ENCODE data around the gene AGMO. TPM values are rescaled to one million over a fixed set of nuclear protein-coding genes. Genes with fewer than 3 reads are reported as not detected.
"Not testable (repeated sequence)": the region's sequence is repeated elsewhere in the genome, so short reads cannot be mapped to it uniquely, and the experiment has no call there.

The AGMO gene
- total RNA-seq, 1 donor from 2014 or later: not detected

DNA sequence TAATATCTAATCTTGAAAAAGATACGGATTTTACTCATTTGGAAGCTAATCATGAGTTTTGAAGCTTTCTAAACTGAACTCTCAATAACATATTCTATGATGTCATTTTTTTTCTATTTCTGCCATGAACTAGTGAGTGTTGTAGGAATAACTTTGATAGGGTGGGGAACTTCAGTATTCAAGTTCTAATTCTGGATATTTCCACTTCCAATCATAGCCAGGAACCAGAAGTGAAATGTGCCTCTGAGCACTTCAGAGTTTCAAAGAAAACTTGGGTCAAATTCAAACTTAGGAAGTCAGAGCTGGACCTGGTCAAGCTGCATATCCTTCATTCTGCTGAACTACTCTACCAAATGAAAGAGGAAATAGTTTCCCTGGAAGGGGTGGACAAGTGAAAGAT lies 847 bp downstream of the AGMO start:
- intact Hi-C loops (cut with micrococcal nuclease): no loop called here

DNA sequence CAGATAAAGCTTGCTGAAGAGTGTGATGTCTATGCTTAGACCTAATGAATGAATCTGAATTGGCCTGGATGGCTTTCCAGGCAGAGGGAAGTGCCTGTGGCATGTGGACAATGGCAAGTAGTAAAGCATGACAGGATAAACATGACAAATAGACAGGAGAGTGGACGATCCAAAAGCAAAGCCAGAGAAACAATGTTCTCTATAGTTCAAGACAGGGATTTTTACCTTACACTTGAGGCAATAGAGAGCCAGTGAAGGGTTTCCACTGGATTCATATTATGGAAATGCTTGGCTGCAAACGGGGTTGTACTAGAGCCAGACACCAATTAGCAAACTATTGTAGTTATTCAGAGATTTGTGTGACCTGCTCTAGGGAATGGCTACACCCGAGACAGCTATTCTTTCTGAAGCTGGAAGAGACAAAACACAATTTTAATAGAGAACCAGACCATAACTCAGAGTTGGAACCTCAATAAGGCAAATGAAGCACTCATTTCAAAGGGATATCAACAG lies 2.3 kb downstream of the AGMO start:
- intact Hi-C loops (cut with micrococcal nuclease): no loop called here

DNA sequence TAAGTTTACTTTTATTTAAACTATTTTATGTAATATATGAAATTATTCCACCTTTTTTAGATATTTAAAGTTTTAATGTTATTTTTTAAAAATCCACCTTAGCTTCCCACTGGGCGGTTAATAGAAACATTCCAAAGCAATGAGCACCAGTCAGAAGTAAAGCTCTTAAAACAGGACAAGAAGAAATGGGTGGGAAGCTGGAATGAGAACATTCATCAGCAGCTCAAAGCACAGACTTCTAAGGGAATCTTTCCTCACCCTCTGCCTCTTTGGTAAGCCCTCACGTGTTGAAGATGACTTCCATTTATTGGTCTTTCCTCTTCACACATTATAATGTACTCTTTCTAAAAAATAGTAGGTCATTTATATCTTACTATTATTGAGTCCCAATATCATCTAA lies 3.1 kb downstream of the AGMO start:
- intact Hi-C loops (cut with micrococcal nuclease): no loop called here

DNA sequence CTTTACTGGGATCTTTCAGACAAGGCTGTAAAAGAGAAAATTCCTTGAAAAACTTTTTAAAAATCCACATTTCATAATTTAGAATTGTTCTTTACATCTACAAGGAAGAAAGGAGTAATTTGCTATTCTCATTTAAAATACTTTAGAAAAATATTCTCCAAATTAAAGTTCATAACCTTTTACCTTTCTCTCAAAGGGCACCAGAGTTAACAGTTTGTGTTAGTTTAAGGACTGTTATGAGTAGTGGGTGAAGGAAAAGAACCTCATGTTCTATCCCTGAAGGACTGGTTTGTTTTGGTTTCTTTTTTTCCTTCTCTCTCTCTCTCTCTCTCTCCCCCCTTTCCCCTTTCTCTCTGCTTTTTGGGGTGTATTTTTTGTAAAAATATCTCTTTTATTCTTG lies 4.1 kb downstream of the AGMO start:
- intact Hi-C loops (cut with micrococcal nuclease): no loop called here

DNA sequence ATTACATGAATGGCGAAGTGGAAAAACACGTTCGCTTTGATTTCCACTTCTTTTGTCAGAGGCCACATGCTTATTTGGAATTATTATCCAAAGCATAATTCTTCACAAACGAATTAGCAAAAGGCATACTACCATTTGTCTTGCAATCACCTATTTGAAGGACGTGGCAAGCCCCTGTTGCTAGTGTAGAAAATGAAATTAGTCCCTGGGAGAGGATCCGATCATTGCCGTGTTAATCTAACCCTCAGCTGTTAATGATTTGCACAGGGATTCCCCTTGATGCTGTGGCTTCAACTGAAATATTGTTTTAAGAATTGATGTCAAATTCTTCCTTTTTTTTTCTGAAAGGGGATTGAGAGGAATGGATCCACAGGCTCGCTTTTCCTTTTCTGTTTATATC lies 4.6 kb downstream of the AGMO start:
- intact Hi-C loops (cut with micrococcal nuclease): no loop called here

DNA sequence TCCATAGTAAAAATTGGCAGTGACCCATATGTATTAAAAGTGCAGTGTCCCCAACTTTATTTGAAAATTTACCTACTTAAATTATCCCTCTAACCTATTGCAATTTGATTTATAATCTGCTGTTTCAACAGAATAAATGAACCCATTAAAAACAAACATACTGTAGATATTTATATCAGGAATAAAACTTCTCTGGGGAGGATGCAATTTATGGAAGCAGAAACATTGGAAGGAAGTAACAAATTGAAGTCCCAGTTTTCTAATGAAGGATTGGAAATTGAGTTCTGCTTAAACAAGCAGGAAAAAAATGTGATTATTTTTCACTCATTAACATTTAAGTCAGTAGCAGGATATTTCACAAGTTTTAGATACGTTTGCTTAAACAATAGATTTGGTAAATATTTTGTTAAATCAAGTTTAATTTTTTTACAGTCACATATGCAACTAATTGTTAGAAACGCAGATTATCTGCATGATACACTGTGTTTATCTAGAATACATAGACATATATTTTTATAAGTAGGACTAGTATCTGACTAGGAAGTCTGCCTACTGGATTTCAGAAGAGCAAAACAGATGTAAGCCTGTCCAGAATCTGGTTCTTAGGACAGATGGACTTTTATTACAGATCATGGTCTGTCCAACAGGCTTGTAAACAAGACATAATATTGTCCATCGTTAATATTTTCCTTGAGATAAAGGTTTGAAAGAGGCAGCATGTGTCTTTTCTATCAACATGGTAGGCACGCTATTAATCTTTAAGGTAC lies 5.3 kb downstream of the AGMO start:
- intact Hi-C loops (cut with micrococcal nuclease): no loop called here

DNA sequence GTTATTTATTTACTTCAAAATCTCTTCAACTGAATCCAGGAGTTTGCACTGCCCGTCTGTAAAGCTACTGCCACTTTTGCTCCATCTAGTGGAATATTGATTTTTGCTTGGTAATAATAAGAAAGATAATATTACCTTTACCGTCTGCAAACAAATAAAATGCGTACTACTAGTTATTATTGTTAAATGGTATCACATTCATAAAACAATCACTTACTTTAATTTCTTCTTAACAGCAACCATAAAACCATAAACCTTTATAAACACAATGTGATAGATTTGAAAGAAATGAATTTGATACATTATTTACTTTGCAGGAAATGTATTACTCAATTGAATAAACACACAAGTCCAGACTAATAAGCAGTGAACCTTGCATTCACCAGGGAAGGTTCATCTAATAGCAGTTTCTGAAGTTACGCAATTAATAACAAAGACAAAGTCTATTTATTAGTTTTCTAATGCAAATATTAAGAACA lies 6.4 kb downstream of the AGMO start:
- intact Hi-C loops (cut with micrococcal nuclease): no loop called here

DNA sequence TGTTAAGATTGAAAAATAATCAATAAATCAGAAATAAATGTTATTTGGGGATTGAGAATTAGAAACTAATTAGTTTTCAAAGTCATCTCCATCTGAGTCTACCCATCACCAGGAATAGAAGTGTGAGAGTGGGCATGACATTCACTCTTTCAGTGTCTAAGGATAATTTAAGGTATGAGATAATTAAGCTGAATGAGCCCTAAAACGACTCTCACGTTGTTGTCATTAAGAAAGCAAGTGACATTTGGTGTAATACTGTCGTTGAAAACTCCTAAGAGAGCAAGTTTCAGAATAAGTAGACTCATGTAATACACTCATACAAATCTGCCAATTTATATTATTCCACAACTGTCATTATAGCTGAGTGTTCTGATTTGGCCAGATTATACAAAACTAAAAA lies 7.1 kb downstream of the AGMO start:
- intact Hi-C loops (cut with micrococcal nuclease): no loop called here

DNA sequence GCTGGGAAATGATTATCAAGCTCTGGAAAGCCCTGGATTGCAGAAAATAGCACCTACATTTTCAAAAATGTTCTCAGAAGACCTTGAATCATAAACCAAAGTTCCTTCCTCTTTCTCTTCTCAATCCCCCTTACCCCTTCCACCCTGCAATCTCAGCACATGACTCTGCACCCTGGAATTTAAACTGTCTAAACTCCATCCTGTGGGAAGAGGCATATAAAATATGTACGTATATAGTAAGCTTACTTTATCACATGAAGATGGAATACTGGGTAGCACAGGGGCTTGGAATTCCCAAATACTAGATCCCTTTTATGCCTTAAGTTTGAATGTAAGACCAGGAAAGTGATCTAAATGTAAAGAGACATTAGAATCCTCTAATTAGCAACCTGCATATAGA lies 7.7 kb downstream of the AGMO start:
- intact Hi-C loops (cut with micrococcal nuclease): no loop called here

DNA sequence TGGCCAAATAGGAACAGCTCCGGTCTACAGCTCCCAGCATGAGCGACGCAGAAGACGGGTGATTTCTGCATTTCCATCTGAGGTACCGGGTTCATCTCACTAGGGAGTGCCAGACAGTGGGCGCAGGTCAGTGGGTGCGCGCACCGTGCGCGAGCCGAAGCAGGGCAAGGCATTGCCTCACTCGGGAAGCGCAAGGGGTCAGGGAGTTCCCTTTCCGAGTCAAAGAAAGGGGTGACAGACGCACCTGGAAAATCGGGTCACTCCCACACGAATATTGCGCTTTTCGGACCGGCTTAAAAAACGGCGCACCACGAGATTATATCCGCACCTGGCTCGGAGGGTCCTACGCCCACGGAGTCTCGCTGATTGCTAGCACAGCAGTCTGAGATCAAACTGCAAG lies 14.5 kb downstream of the AGMO start:
- intact Hi-C loops (cut with micrococcal nuclease): not testable (repeated sequence)

DNA sequence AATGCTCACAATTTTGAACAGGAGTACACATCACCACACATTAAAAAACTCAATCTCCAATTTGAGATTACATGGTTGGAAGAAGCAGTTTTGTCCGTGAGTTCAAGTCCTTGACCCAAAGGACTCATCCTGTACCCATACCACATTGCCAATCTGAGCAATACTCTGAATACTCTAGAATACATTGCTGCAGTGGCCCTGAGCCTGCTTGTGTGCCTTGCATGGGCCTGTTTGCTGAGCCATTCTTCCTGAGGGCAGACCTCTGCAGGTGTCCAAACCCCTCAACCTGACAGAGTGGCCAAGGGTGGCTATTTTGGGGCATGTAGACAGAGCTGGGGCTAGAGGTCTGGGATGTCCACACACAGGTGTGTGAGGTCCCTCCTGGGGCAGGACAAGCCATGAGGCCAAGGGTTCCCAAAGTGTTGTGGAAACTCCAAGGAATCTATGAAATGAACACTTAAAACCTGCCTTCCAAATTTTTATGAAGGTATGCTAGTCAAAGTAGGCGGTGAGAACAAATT lies 15.5 kb downstream of the AGMO start:
- intact Hi-C loops (cut with micrococcal nuclease): no loop called here

DNA sequence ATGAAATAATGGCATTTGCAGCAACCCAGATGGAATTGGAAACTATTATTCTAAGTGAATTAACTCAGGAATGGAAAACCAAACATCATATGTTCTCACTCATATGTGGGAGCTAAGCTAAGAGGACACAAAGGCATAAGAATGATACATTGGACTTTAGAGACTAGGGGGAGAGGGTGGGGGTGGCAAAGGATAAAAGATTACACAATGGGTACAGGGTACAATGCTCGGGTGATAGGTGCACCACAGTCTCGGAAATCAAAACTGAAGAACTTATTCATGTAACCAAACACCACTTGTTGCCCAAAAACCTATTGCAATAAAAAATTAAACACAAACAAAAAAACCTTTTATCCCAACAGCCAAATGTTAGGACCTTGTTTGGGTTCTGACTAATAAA lies 17.8 kb downstream of the AGMO start:
- intact Hi-C loops (cut with micrococcal nuclease): no loop called here

DNA sequence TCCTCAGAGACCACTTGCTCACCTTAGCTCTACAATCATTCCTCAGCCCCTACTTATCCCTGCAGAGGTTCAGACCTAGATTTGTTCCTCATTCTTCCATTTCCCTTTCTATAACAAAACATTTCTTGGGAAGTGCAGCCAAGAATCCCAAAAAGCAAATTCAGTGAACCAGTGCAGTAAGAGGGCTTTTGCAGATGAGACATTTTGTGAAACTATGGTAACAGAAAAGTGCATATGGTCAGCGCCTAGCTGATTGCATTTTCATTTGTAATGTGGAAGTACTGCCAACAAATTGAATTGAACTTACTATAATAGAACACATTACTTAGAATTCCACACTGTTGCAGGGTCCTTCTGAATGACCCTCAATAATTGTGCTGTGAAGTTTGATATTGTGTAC lies 18.6 kb downstream of the AGMO start:
- intact Hi-C loops (cut with micrococcal nuclease): no loop called here

DNA sequence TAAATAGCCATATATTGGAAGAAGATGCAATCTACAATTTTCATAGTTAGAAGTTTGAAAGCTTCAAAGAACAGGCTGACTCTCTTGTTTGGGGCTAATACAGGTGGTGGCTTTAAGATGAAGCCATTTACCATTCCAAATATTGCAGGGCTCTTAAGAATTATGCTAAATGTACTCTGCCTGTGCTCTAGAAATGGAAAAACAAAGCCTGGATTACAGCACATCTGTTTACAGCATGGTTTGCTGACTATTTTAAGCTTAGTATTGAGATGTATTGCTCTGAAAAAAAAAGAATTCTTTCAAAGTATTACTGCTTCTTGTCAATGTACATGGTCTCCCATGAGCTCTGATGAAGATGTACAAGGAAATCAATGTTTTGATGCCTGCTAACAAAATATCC lies 34.2 kb downstream of the AGMO start:
- intact Hi-C loops (cut with micrococcal nuclease): no loop called here

DNA sequence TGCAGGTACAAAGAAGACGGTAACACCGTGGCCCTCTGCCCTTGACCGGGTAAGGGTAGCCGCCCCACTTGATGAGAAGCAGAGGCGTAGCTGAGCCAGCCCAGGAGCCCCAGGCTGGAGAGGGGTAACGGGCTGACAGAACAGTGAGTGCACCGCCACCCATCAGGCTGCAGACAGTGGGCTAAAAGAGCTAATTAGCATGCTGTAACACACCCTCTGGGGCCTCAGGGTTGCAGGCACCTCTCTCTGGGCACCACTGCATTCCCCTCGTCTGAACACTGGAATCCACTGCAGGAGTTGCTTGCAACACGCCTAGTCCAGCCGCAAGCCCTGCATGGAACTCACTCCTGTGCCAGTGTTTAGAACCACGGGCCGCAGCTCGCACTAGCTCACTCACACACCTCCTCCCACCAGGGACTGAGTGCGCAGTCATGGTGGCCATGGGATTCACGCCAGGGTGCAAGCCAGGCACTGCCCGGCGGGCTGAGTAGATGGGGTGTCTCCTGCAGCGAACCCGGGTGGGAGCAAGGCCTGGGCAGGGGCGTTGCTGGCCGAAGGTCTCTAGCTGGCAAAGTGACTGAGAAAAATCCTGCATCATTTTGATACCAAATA lies 36.1 kb downstream of the AGMO start:
- intact Hi-C loops (cut with micrococcal nuclease): no loop called here

DNA sequence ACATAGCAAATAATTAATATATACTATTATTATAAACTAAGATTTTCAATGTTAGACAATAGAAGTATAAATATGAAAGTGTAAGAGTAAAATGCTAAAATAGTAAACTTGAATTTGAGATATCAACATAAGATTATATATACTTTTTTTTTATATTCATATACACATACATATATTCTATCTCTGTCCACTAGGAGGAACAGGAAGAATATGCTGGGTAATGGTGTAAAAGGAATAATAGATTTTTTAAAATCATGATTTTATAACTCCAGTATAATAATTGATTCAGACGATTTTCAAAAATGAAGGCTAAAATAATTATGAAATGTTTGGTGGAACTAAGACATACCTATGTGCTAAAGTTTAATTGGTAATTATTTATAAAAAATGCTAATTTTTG lies 37.7 kb downstream of the AGMO start:
- intact Hi-C loops (cut with micrococcal nuclease): no loop called here

DNA sequence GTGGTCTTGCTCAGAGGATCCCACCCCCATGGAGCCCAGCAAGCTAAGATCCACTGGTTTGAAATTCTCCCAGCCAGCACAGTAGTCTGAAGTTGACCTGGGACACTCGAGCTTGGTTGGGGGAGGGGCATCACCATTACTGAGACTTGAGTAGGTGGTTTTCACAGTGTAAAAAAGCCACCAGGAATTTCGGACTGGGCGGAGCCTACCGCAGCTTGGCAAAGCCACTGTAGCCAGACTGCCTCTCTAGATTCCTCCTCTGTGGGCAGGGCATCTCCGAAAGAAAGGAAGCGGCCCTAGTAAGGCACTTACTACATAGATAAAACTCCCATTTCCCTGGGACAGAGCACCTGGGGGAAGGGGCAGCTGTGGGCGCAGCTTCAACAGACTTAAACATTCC lies 44.0 kb downstream of the AGMO start:
- intact Hi-C loops (cut with micrococcal nuclease): not testable (repeated sequence)

DNA sequence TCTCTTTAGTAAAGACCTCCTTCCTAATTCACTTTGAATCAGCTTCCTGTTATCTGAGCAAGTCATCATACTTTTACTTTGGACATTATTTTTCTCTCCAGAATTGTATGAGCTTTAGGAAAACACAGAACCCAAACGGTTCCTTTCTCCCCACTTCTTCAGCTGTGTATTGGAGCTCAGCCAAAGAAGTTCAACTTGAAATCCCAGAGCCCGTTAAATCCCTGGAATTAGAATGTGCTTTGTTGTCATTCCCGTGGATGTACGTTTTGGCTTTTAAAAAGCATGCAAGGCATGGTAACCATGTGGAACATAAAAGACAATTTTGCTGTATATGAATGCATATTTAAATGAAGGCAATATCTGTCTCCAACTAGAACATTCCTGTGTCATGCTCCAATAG lies 46.6 kb downstream of the AGMO start:
- intact Hi-C loops (cut with micrococcal nuclease): no loop called here

DNA sequence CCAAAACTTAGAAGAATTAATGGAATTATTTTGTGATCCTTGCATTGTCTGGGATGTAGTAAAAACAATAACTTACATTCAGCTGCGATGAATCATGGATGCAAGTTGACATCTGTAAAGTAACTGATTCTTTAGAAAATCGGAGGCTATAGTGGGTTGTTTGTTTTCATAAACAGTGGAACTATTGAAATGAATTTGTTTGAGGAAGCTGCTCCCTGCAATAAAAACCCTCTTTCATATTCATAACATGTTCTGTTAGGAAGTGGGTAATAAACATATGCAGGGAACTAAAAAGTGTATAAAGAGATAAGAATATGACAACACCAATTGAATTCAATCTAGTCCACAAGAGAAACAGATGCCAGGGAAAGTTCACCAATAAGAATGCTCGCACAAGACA lies 53.6 kb downstream of the AGMO start:
- intact Hi-C loops (cut with micrococcal nuclease): no loop called here

DNA sequence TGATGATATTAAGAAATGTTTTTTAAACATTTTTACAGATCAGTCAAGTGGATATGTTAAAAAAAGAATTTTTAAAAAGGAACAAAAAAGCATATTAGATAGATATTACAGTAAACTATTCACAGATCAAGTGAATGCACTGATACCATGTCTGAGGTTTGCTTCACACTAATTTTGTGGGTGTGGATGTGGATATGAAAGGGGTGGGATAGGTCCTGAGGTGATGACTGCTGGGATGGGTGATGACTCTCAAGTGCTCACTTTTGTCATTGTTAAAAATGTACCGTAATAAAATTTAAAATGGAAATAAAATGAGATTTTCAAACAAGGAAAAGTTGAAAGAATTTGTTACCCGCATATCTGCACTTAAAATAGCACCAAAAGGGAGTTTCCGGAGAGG lies 54.1 kb downstream of the AGMO start:
- intact Hi-C loops (cut with micrococcal nuclease): no loop called here

DNA sequence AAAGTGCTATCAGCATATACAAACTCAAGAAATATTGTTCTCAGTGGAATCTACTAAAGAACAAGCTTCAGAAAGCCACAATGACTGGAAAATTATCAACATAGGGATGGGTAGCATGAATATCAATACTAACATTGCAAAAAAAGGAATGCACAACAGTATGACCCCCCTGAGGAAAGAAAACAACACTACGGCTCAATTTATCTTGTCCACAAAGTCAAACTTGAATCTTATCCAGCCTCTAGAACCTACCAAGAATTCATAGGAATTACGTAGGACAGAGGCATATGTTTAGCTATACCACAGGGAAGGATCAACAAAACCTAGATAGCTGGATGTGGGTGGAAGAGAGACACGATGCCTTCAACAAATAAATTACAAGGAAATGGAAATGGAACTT lies 54.6 kb downstream of the AGMO start:
- intact Hi-C loops (cut with micrococcal nuclease): no loop called here

DNA sequence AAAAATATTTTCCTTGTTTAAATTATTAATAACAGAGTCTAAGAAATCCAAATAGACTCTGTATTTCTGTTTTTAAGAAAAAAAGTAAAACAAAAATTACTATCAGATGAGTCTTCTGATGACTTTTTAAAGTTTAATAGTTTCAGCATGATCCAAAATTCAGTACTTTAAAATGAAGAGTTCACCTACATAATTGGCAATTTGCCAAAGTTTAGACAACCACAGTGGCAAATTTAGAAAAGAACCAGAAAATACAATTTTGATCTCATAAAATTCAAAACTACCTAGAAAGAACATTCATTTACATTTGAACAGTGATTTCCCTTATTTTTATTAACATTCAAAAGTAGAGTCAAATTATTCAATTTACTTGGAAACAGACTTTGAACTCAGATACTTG lies 56.1 kb downstream of the AGMO start:
- intact Hi-C loops (cut with micrococcal nuclease): no loop called here

DNA sequence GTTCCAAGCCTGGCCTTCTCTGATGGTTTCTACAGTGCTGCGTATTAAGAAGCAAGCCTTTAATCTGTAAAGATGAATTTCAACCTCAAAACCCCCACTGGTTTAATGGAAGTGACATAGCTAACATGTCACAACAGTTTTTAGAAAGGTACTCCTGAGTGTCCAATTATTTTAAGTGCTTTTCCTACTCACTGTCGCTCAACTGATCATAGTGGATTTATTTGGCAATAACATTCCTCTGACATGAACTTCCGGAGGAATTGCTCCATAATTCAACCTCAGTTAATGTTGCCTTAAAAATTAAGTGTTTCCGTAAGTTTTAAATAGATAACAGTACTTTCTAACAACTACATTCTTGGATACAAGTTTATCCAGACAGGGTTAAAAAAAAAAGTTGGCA lies 57.5 kb downstream of the AGMO start:
- intact Hi-C loops (cut with micrococcal nuclease): no loop called here

All from T-helper 1 cell treated with Interleukin-12 subunit alpha and Interleukin-12 subunit beta and Interleukin-4 antibody, amounts not matched to agents 30 ng/mL and 1 ng/mL, for 36 hours (primary cell).